ENCODE data around the gene PACSIN1.

GRCh38 chr6:34572021-34572420 lies 106.1 kb downstream of the PACSIN1 start:
- TF ChIP-seq CTCF (IDR thresholded peaks at IDR 0.05), result no peak
- TF ChIP-seq POLR2A (IDR thresholded peaks at IDR 0.05), result no peak
